Measurements from ENCODE around the gene PLEKHO2.

Gene PLEKHO2

GRCh38 chr15:64828985-64829384 lies 12.7 kb upstream of the PLEKHO2 start:
- DNase-seq = no peak

DNA sequence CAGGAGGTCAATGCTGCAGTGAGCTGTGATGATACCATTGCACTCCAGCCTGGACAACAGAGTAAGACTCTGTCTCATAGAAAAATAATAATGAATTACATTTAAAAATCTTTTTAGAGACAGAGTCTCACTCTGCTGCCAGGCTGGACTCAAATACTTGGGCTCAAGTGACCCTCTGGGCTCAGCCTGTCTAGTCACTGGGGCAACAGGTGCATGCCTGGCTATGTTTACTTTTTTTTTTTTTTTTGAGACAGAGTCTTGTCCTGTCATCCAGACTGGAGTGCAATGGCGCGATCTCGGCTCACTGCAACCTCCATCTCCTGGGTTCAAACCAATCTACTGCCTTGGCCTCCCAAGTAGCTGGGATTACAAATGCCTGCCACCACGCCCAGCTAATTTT lies 8.0 kb upstream of the PLEKHO2 start:
- no peak for DNase-seq

DNA sequence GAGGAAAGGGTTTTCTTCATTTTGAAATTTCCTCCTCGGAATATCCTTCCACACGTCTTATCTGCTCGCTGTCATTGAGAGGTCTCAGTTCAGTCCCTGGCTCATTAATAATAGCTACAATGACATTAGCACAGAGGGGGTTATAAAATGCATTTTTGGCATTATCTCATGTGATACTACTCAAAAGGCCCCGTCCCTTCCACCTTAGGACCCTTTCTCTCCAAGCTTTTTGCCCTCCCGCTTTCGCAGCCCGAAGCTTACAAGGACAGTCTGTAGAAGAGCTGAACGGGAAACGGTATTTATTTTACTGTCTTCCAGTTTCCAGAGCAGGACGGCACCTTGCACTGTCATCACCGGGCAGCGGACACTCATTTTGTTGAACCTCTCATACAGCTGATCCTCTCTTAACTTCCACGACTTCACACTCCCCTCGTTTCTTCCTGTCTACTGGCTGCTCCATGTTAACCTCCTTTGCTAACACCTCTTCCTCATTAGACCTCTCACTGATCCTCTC lies 5.6 kb upstream of the PLEKHO2 start:
- DNase-seq = no peak

GRCh38 chr15:64837502-64837901 lies 4.2 kb upstream of the PLEKHO2 start:
- no peak for DNase-seq

- no peak for DNase-seq
Observed at GRCh38 chr15:64841060-64841343, 713 bp upstream of the PLEKHO2 start.

DNA sequence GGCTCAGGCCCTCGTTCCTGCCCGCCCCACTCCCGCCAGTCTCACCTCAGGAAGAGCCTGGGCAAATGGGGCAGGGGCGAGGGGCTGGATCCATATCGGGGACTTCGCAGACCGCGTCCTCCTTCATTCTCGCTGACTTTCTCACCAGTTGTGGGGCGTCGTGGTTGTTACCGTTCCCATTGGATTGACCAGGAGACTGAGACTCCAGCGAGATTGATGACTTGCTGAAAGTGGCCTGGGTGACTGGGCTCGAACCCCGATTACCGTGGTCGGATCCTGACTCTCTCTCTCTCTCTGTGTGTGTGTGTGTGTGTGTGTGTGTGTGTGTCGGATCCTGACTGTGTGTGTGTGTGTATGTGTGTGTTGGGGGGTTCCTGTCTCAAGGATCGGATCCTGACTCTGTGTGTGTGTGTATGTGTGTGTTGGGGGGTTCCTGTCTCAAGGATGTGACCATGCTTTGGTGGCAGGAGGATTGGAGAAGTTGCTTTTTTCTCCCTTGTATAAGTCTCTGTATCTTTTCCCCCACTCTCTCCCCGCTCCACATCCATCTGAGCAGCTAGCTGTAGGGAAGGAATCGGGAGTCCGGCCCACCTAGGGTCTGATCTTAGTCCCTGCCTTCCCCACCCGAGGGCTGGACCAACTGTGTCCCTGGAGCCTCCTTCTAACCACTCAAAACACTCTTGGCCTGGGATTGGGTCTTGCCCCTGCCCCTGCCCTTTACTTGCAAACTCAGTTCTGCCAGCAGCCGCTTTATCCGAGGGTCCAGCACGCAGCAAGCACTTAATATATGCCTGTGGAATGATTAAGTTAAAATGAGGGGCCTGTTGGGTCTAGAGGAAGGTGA lies 603 bp downstream of the PLEKHO2 start:
- DNase-seq = peak; percentile 5

GRCh38 chr15:64842986-64843561 lies 1.4 kb downstream of the PLEKHO2 start:
- no peak for DNase-seq

GRCh38 chr15:64843991-64844390 lies 2.3 kb downstream of the PLEKHO2 start:
- DNase-seq = no peak

- no peak for DNase-seq
Observed at GRCh38 chr15:64844576-64845145, 2.9 kb downstream of the PLEKHO2 start.

- DNase-seq = no peak
Observed at GRCh38 chr15:64845183-64845611, 3.5 kb downstream of the PLEKHO2 start.

- no peak for DNase-seq
Observed at GRCh38 chr15:64845831-64846595, 4.3 kb downstream of the PLEKHO2 start.

DNA sequence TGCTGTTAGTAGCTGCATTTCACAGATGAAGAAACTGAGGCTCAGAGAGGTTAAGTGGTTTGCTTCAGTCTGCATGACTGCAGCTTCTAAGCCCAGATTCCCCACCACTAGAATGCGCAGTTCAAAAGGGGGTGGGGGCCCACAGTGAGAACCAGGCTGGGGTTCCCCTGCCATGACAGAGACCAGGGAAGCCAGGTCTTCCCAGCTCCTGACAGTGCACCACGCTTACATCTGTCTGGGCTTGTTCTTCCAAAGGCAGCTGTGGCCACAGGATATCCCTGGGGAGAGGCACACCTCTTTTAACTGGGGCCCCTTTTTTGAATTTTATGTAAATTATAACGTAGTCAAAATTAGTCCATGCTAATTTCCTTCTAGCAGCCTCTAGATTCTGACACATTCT lies 5.3 kb downstream of the PLEKHO2 start:
- no peak for DNase-seq

- DNase-seq = no peak
Observed at GRCh38 chr15:64847448-64847847, 5.7 kb downstream of the PLEKHO2 start.

- DNase-seq = no peak
Observed at GRCh38 chr15:64847876-64848716, 6.4 kb downstream of the PLEKHO2 start.

DNA sequence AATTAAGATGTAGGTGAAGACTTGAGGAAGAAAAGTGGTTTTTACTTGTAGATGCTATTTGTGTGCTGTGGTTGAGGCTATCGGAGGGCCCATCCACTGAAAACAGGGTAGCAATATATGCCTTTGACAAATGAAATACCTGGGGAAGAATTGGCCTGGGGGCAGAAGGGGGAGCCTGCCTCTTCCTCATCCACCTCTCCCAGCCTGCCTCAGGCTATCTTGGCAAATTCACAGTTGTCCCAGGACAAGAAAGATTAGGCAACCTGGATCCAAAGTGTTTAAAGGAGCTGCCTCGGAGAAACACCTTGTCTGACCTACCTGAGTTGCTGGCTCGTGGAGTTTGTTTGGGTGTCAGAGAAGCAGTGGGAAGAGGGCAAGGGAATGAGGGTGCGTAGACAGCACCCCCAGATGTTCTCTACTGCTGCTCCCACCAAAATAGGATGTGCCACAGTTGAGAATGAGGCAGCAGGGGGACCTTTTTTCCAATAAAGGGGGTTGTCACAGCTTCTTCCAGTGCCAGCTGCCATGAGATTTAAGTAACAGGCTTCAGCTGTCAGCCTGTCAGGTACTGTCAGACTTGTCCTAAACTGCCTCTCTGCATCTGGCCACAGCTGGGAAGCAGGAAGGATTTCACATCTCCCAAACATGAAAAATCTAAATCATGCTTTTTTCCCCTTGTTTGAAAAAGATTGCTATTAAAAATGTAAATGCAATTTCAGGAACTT lies 9.2 kb downstream of the PLEKHO2 start:
- no peak for DNase-seq

DNA sequence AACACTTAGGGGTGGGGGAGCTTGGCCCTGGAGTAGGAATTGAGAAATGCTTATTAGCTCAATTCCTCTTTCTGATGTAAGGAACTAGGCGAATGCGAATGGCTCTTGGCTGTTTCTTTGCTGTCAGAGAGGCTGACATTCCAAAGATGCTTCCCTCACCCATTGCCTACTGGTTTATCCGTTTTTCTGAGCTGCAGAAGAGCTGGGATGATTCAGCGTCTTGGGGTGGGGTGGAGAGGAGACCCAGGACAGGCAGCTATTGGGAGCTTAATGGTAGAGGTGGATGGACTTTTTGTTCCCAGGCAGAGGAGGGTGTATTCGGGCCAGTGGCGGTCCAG lies 9.8 kb downstream of the PLEKHO2 start:
- DNase-seq = peak; percentile 30

GRCh38 chr15:64854041-64854440 lies 12.3 kb downstream of the PLEKHO2 start:
- no peak for DNase-seq

DNA sequence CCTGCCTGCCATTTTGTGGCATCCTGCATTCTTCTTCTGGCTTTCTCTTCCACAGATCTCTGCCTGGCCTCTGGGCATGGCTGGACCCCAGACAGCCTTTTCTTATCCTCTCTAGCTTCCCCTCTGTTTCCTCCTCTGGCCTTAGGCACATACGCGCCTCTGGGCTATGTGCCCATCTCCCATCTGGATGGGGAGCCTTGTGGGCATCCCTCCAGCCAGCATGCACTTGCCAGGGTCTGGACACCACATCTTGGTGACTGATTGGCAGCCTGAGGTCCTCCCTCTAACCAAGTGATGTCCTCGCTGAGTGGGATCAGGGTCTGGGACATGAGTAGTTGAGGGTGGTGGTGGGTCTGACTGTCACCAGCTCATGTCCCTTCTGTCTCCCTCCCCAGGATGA lies 12.8 kb downstream of the PLEKHO2 start:
- DNase-seq = no peak

DNA sequence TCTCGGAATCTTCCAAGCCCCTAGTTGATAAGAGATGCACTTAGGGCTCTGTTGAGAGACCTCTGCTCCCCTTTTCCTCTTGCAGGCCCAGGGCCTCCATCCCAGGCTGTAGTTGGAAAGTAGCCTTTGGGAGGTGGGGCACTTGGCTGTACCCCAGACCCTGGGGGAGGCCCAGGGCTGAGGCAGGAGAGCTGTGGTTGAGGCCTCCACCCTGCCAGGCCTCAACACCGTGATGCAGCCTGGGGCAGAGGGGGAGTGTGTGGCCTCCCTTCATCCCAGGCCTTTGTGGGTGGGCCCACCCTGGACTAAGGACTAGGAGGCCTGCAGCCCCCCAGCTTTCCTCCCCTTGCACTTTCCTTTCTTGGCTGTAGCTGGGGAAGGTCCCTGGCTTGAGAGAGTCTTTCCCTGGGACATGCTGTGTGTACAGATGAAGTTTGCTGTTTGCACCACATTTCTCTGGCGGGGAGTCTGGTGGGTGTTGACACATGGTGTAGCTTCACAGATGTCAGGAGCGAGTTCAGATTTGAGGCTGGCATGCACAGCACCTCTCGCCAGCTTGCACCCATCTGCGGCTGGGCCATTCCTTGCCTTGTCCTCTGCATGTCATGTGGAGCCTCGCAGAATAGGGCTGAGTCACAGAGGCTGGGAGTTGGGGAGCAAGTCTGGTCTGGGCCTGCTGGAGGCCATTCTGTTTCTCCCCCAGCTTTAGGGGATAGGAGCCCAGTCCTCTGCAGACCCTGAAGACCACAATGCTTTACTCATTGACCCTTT lies 13.7 kb downstream of the PLEKHO2 start:
- no peak for DNase-seq

- no peak for DNase-seq
Observed at GRCh38 chr15:64856429-64857145, 14.9 kb downstream of the PLEKHO2 start.

Data from kidney glomerular epithelial cell (primary cell).